ENCODE data around the gene PEG3.

- TF ChIP-seq CTCF (IDR thresholded peaks at IDR 0.05) (no peak), EZH2 (IDR thresholded peaks at IDR 0.05; ENCODE audit: borderline replicate concordance, insufficient read depth, low read depth, low read length, poor library complexity, severe bottlenecking) (no peak)
These were observed 3.0 kb downstream of the PEG3 start for GRCh38 chr19:56837492-56838023.

All from B cell (primary cell).